HL-60 (cell line): ENCODE data around the gene MRTO4.

Experiments used
- POLR2AphosphoS5 ChIP-seq: IDR thresholded peaks from 2 replicates; pipeline ENCODE4 v1.6.1; 2012; ENCODE audit warnings: low read depth
- REST ChIP-seq: IDR thresholded peaks from 2 replicates; pipeline ENCODE4 v1.6.1; 2012; ENCODE audit warnings: low read depth; ENCODE audit not compliant: insufficient replicate concordance
- SPI1 ChIP-seq: IDR thresholded peaks from 2 replicates; pipeline ENCODE4 v1.6.1; 2012; ENCODE audit warnings: low read depth, mild to moderate bottlenecking, borderline replicate concordance

DNA sequence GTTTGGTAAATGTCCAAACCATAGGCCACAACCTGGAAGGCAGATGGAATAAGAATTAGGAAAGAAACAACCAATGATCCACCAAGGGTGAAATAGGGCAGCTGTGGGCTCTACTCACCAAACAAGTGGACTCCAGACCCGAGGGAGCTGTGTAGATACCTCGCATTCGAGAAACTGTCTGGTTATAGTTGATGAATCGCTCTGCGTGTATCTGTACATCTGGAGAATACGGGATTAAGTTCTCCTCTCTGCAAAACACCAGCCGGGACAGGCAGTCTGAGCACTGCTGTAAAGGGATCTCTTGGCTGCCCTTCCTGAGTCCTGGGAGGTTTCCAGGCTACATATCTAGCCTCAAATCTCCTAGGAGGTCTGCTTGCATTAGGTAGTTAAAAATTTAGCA is 32.2 kb upstream of the MRTO4 start:
- TF ChIP-seq SPI1 = no peak
- TF ChIP-seq REST = no peak
- TF ChIP-seq POLR2AphosphoS5 = no peak
